Fibroblast of the aortic adventitia (primary cell): ENCODE measurements around the gene TSC2. TPM values are rescaled to one million over a fixed set of nuclear protein-coding genes. Genes with fewer than 3 reads are reported as not detected.
A peak's percentile ranks its signal among the peaks of the same experiment; 100 is the strongest.

Source experiments
- DNase-seq: peaks from one replicate; pipeline ENCODE4 v3.0.0-alpha.2; 2010; ENCODE audit warnings: low read depth
- H3K4me3 ChIP-seq: 2 replicates; pipeline ENCODE4 v1.5.1; 2011; ENCODE audit warnings: low read depth, mild to moderate bottlenecking, control low read depth, low read length, moderate library complexity
- total RNA-seq: library from RNA; depleted of rRNA; stranded (reverse); fragments of >200 nt; gene quantifications from 2 replicates; pipeline ENCODE4 v1.2.3, GENCODE V29; 2012; ENCODE audit warnings: low replicate concordance
- TF ChIP-seq, protein P1 (sequence below): IDR thresholded peaks from 2 replicates; pipeline ENCODE4 v1.5.1; 2011; ENCODE audit warnings: mild to moderate bottlenecking, low read length, control low read depth, inconsistent platforms; ENCODE audit not compliant: insufficient read depth

The TSC2 gene
- total RNA-seq, 1 donor, result 58.7 TPM

DNA sequence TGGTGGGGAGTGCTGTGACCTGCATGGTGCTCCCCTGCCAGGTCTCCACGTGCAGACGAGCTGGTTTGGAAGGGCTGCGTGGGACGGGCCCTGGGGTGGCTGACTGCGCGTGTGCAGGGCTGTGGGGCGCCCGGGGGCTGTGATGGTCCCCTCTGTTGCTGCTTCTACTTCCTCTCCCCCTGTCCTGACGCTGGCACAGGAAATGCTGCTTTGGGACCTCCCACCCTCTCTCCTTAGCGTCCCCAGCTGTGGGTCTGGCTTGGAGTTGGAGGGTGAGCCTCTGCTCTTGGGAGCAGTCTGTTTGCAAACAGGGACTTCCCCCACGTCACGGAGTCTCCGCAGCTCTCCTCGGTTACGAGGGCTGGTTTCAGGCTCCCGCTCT is 35.2 kb downstream of the TSC2 start:
- TF ChIP-seq, protein P1, sequence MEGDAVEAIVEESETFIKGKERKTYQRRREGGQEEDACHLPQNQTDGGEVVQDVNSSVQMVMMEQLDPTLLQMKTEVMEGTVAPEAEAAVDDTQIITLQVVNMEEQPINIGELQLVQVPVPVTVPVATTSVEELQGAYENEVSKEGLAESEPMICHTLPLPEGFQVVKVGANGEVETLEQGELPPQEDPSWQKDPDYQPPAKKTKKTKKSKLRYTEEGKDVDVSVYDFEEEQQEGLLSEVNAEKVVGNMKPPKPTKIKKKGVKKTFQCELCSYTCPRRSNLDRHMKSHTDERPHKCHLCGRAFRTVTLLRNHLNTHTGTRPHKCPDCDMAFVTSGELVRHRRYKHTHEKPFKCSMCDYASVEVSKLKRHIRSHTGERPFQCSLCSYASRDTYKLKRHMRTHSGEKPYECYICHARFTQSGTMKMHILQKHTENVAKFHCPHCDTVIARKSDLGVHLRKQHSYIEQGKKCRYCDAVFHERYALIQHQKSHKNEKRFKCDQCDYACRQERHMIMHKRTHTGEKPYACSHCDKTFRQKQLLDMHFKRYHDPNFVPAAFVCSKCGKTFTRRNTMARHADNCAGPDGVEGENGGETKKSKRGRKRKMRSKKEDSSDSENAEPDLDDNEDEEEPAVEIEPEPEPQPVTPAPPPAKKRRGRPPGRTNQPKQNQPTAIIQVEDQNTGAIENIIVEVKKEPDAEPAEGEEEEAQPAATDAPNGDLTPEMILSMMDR, result no peak
- H3K4me3 ChIP-seq, result no peak overlapping the region
- no peak for DNase-seq

DNA sequence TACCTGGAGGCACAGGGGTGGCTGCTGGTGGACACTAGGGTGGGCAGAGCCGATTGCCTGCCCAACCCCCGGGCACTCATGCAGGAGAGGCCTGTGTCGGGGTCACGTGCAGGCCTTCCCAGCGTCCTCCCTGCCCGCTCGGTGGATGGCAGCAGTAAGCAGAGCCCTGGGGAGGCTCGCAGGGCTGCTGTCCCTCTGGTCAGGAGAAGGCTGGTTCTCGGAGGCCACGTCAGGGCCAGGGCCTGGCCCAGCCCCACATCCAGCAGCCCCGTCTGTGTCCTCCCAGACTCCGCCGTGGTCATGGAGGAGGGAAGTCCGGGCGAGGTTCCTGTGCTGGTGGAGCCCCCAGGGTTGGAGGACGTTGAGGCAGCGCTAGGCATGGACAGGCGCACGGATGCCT is 35.6 kb downstream of the TSC2 start:
- TF ChIP-seq, protein P1, result no peak
- H3K4me3 ChIP-seq, result no peak overlapping the region
- no peak for DNase-seq

- DNase-seq, result no peak
- TF ChIP-seq, protein P1, result no peak
- H3K4me3 ChIP-seq, result no peak overlapping the region
Measured at GRCh38 chr16:2083876-2084780, 36.3 kb downstream of the TSC2 start.

- TF ChIP-seq, protein P1, result no peak
- no peak for DNase-seq
- no peak overlapping the region for H3K4me3 ChIP-seq
Measured at GRCh38 chr16:2084895-2085625, 37.3 kb downstream of the TSC2 start.

DNA sequence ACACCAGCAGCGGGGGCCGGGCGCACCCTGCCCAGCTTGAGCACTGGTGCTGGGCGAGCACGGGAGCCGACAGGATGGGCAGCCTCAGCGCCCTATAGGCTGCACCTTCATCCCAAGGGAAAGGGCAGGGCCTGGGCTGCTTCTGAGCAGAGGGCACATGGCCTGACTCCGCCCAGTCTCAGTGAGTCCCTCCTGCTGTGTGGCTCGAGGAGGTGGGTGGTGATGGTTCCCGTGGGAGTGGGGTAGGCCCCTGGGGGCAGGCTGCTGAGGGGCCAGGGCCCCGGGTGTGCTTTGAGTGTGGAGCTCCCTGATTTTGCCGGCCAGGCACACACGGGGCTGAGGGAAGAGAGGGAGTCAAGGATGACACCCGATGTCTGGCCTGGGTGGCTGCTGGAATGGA is 37.9 kb downstream of the TSC2 start:
- peak; percentile 29 for DNase-seq
- no peak overlapping the region for H3K4me3 ChIP-seq
- TF ChIP-seq, protein P1, result no peak

DNA sequence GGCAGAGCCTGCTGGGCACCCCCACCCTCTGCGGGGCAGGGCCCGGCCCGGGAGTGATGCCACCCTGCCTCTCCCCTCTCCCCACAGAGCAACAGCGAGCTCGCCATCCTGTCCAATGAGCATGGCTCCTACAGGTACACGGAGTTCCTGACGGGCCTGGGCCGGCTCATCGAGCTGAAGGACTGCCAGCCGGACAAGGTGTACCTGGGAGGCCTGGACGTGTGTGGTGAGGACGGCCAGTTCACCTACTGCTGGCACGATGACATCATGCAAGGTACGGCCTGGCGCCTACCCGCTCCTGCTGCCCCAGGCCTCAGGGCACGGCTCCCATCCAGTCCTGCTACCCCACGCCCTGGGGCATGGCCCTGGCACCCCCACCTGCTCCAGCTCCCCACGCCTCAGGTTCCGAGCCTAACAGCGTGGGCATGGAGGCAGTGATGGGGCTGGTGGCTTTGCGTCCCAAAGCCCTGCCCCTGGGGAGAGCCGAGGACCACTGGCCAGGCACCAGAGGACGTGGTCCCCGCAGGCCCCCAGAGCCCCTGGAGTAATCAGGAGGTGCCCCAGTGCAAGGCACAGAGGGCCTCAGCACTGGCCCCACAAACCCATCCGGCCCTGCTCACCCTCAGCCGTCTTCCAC is 38.4 kb downstream of the TSC2 start:
- no peak for DNase-seq
- TF ChIP-seq, protein P1, result no peak

More for the DNA sequence above, 38.4 kb downstream of the TSC2 start:
- H3K4me3 ChIP-seq, result no peak overlapping the region
